Activated naive CD4-positive, alpha-beta T cell treated with anti-CD3 and anti-CD28 coated beads, Interleukin-2, amount 10 ng/mL, durations not matched to agents 7 days and 5 days (primary cell): Measurements from ENCODE around the gene RCAN1.
A peak's percentile ranks its signal among the peaks of the same experiment; 100 is the strongest.

Source experiments
- CTCF ChIA-PET: fragments of 350-600 bp; sonication (Branson Sonifier 250); formaldehyde crosslinking; loops from one replicate; lab custom pipeline; 2021; ENCODE audit warnings: antibody characterized with exemption; lab: Charles Lee
- DNase-seq: peaks from one replicate; pipeline ENCODE4 v3.0.0-alpha.2; 2020
- H3K27ac Mint-ChIP-seq: one replicate; pipeline ENCODE4 v1.8.0; 2021; ENCODE audit warnings: mild to moderate bottlenecking, moderate library complexity, mixed read lengths
- H3K27me3 Mint-ChIP-seq: one replicate; pipeline ENCODE4 v1.8.0; 2021; ENCODE audit warnings: mild to moderate bottlenecking, mixed read lengths
- H3K36me3 Mint-ChIP-seq: one replicate; pipeline ENCODE4 v1.8.0; 2021; ENCODE audit warnings: mixed read lengths
- H3K4me1 Mint-ChIP-seq: one replicate; pipeline ENCODE4 v1.8.0; 2021; ENCODE audit warnings: mixed read lengths
- H3K4me3 Mint-ChIP-seq: one replicate; pipeline ENCODE4 v1.8.0; 2021; ENCODE audit warnings: mild to moderate bottlenecking, moderate library complexity, mixed read lengths
- H3K9me3 Mint-ChIP-seq: one replicate; pipeline ENCODE4 v1.8.0; 2021; ENCODE audit warnings: mixed read lengths

Gene RCAN1

GRCh38 chr21:34614628-34615486, at the start of gene RCAN1:
Gene RCAN1 (minus strand): TSS chr21:34615113. CDS start chr21:34615011, 102 bp downstream.
- Mint-ChIP-seq H3K4me1 (peaks cover 17% of the 10 kb centered on the region), H3K27me3 (peaks cover 32% of the 10 kb centered on the region), H3K4me3 (peak within 1 kb of the TSS; percentile 80), H3K9me3 (no peaks in the 10 kb centered on the region), H3K36me3 (no peaks in the 10 kb centered on the region), H3K27ac (peak within 1 kb of the TSS; percentile 66)
- CTCF ChIA-PET = interaction anchor here (1.0 kb wide), 1 partner anchor 12 kb away, joined by 3 read pairs; no protein-coding TSS in a partner anchor
- peak; percentile 91 for DNase-seq

DNA sequence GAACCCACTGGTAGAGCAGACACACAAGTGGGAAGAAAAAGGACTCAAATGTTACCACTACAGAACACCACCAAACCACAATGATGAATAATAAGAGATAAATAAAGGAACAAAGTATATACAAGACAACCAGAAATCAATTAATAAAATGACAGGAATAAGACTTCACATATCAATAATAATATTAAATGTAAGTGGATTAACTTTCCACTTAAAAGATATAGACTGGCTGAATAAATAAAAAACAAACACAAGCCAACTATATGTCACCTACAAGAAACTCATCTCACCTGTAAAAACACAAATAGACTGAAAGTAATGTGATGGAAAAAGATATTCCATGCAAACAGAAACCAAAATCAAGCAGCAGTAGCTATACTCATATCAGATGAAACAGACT, 46.9 kb upstream of the RCAN1 start:
- Mint-ChIP-seq H3K27ac (no peak overlapping the region), H3K4me3 (no peak overlapping the region), H3K9me3 (peaks cover 18% of the 10 kb centered on the region), H3K4me1 (no peaks in the 10 kb centered on the region), H3K36me3 (no peaks in the 10 kb centered on the region), H3K27me3 (peaks cover 27% of the 10 kb centered on the region)
- CTCF ChIA-PET = no interaction called here
- DNase-seq = no peak

DNA sequence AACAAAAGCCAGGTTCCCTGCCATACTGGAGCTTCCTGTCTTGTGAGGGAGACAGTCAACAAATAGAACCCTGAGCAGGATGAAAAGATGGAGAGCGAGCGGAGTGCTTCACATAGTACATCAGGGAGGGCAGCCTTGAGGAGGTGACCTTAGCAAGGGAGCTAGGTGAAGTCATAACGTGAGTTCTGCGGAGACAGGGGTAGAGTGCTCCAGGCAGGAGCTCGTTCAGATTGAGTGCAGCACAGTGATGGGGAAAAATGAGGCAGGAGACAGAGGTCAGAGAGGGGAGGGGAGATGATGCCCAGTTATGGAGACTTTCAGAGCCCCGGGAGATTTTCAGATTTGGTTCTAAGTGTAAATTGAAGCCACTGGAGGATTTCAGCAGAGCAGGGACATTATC, 38.6 kb upstream of the RCAN1 start:
- DNase-seq = no peak
- no peaks in the 10 kb centered on the region for H3K36me3 Mint-ChIP-seq
- peaks cover 28% of the 10 kb centered on the region for H3K27me3 Mint-ChIP-seq
- H3K4me1 Mint-ChIP-seq = peaks cover 5% of the 10 kb centered on the region
- H3K9me3 Mint-ChIP-seq = no peaks in the 10 kb centered on the region
- no peak overlapping the region for H3K27ac Mint-ChIP-seq
- H3K4me3 Mint-ChIP-seq = no peak overlapping the region
- CTCF ChIA-PET = no interaction called here

DNA sequence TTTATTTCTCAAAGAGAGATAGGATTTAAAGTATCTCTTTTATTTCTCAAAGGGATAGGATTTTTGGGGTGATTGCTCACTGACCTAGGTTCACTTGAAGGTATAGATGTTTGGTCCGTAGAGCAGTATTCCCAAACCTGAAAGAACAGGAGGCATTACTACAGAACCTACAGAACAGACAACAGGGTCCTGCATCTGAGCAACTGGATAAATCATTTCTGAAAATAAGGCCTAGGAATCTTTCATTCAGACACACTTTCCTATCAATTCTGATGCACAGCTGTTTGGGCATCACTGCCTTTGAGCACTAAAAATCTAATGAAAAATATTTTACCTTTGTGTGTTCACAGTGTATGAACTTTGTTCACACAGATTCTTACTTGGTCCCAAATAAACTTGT, 36.7 kb upstream of the RCAN1 start:
- Mint-ChIP-seq H3K4me3 (no peak overlapping the region), H3K36me3 (no peaks in the 10 kb centered on the region), H3K4me1 (peaks cover 5% of the 10 kb centered on the region), H3K27me3 (peaks cover 24% of the 10 kb centered on the region), H3K27ac (no peak overlapping the region), H3K9me3 (no peaks in the 10 kb centered on the region)
- CTCF ChIA-PET = interaction anchor here (1.2 kb wide), 1 partner anchor 20 kb away, joined by 3 read pairs; no protein-coding TSS in a partner anchor
- no peak for DNase-seq

- Mint-ChIP-seq H3K4me3 (no peak overlapping the region), H3K27me3 (peaks cover 24% of the 10 kb centered on the region)
- CTCF ChIA-PET = no interaction called here
Measured at GRCh38 chr21:34650861-34651431, 36.0 kb upstream of the RCAN1 start.

DNA sequence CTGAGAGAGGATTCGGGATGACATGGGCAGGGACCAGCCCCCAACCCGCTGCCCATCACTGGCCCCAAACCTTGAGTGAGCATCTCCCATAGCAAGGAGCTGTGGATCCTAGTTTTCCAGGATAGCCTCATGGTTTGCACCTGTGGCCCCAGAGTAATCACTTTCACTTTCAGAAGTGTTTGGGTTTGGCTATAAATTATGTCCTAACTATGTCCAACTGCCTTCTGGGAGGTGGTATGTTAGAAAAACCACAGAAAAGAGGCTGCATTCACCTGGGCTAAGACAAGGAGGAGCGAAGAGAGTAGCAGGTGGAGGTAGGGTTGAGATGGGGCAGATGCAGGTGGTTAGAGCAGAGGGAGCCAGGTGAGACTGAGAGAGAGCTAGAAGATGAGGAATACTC, 34.5 kb upstream of the RCAN1 start:
- DNase-seq = no peak
- CTCF ChIA-PET = no interaction called here
- Mint-ChIP-seq H3K9me3 (no peaks in the 10 kb centered on the region), H3K4me3 (no peak overlapping the region), H3K36me3 (no peaks in the 10 kb centered on the region), H3K27ac (no peak overlapping the region), H3K4me1 (peaks cover 5% of the 10 kb centered on the region), H3K27me3 (peaks cover 18% of the 10 kb centered on the region)

More at GRCh38 chr21:34650861-34651431, 36.0 kb upstream of the RCAN1 start:
- Mint-ChIP-seq H3K9me3 (no peaks in the 10 kb centered on the region), H3K4me1 (peaks cover 5% of the 10 kb centered on the region), H3K36me3 (no peaks in the 10 kb centered on the region), H3K27ac (no peak overlapping the region)
- no peak for DNase-seq

DNA sequence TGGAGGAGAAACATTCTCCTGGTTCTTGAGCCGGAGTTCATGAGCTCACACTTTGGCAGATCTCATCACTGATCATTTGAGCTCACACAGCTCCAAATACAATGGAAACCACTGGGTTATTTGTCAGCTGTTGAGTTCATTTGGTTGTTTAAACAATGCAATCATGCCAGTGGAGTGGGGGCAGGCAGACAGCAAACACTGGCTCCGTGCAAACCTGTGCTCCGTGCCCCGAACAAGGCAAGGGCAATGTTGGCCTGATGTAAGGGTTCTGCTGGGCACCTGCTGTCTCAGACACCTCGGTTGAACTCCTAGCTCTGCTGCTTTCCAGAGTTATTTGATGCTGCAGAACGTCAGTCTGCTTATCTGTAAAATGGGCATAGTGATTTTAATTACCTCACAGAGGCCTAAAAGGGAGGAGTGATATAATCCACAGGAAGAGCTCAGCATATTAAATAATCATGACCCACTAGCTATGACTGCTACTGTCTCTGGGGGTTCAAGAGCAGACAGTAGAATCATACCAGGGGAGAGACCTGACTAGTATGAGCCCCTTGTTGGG, 33.9 kb upstream of the RCAN1 start:
- Mint-ChIP-seq H3K4me1 (peaks cover 5% of the 10 kb centered on the region), H3K27me3 (peaks cover 18% of the 10 kb centered on the region), H3K4me3 (no peak overlapping the region), H3K36me3 (no peaks in the 10 kb centered on the region), H3K9me3 (no peaks in the 10 kb centered on the region), H3K27ac (no peak overlapping the region)
- DNase-seq = no peak
- CTCF ChIA-PET = interaction anchor here (0.6 to 0.9 kb wide), 2 partner anchors 17 to 27 kb away, joined by 3 read pairs; no protein-coding TSS in a partner anchor

DNA sequence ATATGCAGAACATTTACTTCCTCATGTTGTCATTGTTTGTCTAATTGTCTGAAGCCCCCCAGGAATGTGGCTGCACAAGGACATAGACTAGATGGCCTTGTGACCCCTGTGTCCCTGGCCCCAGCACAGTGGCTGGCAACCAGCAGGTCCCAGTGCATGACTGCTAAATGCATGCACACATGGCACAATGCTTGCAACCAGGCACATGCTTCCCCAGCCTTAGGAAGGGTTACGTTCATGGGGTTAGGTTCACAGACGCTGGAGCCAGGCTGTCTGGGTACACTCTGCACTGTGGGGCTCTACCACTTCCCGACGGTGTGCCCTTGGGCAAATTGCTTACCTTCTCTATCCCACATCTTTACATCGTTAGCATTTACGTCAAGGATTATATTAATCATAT, 32.6 kb upstream of the RCAN1 start:
- CTCF ChIA-PET = no interaction called here
- DNase-seq = no peak
- peaks cover 5% of the 10 kb centered on the region for H3K4me1 Mint-ChIP-seq
- no peaks in the 10 kb centered on the region for H3K36me3 Mint-ChIP-seq
- no peak overlapping the region for H3K4me3 Mint-ChIP-seq
- H3K9me3 Mint-ChIP-seq = no peaks in the 10 kb centered on the region
- H3K27me3 Mint-ChIP-seq = peaks cover 14% of the 10 kb centered on the region
- H3K27ac Mint-ChIP-seq = no peak overlapping the region

DNA sequence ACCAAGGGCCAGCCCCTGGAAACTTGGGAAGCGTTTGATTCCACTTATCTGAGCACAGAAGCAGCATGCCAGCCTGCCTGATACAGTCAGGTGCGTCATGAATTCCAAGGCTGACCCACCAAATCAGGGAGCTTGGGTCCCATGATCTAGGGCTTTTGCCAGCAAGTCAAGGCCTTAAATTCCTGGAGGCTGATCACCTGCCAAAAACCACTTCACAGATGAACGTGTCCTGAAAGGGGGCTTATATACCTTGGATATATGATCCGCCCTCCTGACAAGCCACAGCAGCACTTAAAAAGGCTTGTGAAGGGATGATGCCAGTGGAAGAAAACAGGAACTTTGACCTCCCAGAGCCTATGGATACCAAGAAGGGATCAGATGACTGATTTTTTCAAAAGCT, 29.9 kb upstream of the RCAN1 start:
- Mint-ChIP-seq H3K4me1 (peaks cover 22% of the 10 kb centered on the region), H3K27me3 (peaks cover 12% of the 10 kb centered on the region), H3K4me3 (no peak overlapping the region), H3K27ac (no peak overlapping the region), H3K9me3 (no peaks in the 10 kb centered on the region), H3K36me3 (no peaks in the 10 kb centered on the region)
- DNase-seq = no peak
- CTCF ChIA-PET = no interaction called here

- Mint-ChIP-seq H3K36me3 (no peaks in the 10 kb centered on the region), H3K9me3 (peaks cover 2% of the 10 kb centered on the region), H3K27me3 (peaks cover 4% of the 10 kb centered on the region), H3K27ac (no peak overlapping the region), H3K4me3 (no peak overlapping the region), H3K4me1 (peaks cover 31% of the 10 kb centered on the region)
- no peak for DNase-seq
- CTCF ChIA-PET = interaction anchor here (1.0 to 1.2 kb wide), 2 partner anchors 11 to 280 kb away, joined by 3 read pairs; no protein-coding TSS in a partner anchor
Measured at GRCh38 chr21:34642211-34643075, 27.5 kb upstream of the RCAN1 start.

DNA sequence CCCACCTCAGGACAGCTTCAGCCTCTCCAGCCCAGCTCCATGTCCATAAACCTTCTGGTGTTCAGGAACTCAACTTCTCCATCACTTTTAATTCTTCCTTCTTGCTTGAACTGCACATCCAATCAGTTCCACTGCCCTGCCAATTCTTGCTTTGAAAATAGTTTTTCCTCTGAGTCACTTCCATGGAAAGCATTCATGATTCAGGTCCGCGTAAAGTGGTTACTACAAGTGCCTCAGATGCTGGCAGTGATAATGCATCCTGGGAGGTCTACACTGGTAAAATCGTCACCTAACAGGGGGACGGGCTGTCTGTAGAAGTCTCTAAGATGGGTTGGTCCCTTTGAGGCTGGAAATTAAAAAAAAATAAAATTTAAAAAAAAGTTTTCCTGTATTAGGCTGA, 25.9 kb upstream of the RCAN1 start:
- Mint-ChIP-seq H3K4me1 (peaks cover 32% of the 10 kb centered on the region), H3K36me3 (no peaks in the 10 kb centered on the region), H3K27me3 (no peaks in the 10 kb centered on the region), H3K9me3 (peaks cover 2% of the 10 kb centered on the region), H3K4me3 (peak overlapping the region; percentile 48), H3K27ac (peak overlapping the region; percentile 67)
- CTCF ChIA-PET = interaction anchor here (1.2 kb wide), 1 partner anchor 278 kb away, joined by 3 read pairs; no protein-coding TSS in a partner anchor
- no peak for DNase-seq

DNA sequence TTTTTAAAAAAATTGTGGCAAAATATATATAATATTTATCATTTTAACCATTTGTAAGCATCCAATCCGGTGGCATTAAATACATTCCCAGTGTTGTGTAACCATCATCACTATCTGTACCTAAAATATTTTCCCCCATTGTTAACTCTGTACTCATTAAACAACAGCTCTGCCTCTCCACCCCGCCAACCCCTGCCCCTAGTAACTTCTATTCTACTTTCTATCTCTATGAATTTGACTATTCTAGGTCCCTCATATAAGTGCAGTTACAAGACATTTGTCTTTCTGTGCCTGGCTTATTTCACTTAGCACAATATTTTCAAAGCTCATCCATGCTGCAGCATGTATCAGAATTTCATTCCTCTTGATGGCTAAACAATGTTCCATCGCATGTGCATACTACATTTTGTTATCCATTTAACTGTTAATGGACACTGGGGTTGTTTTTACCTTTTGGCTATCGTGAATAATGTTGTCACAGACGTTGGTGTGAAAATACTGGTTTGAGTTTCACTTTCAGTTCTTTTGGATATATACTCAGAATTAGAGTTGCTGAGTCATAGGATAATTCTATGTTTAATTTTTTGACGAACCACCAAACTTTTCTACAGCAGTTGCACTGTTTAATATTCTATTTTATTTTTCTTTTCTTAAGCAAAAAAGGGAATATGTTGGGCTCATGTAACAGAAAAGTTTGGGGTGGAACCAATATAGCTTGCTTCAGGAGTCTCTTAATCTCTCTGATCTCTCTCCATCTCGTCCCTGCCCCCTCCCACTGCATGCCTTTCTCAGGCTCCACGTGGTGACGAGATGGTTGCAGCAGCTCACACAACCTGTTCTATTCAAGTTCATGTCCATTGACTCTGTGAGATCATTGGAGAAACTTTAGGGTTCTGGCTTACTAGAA, 25.2 kb upstream of the RCAN1 start:
- Mint-ChIP-seq H3K9me3 (peaks cover 2% of the 10 kb centered on the region), H3K27me3 (no peaks in the 10 kb centered on the region), H3K4me3 (peak overlapping the region; percentile 48), H3K36me3 (no peaks in the 10 kb centered on the region), H3K27ac (peak overlapping the region; percentile 79), H3K4me1 (peaks cover 32% of the 10 kb centered on the region)
- CTCF ChIA-PET = no interaction called here
- DNase-seq = peak; percentile 58

DNA sequence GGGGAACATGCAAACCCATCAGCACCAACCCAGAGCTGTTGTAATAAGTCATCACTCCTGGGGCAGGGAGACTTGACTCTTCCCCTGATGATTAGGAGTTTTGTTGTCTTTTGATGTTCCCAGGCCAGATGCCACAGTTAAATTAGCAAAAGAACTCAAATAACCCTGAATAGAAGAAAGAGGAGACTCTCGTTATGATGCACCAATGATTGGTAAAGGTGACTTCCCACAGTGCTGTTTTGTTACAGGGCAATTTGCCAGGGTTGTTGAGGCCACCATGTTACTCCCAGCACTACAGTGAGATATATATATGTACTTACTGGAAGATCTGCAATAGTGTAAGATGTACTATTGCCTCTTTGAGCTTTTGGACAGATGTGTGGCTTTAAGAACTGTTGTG, 24.3 kb upstream of the RCAN1 start:
- H3K4me3 Mint-ChIP-seq = no peak overlapping the region
- peaks cover 2% of the 10 kb centered on the region for H3K9me3 Mint-ChIP-seq
- peak overlapping the region; percentile 28 for H3K27ac Mint-ChIP-seq
- no peaks in the 10 kb centered on the region for H3K36me3 Mint-ChIP-seq
- DNase-seq = no peak
- H3K4me1 Mint-ChIP-seq = peaks cover 32% of the 10 kb centered on the region
- peaks cover 7% of the 10 kb centered on the region for H3K27me3 Mint-ChIP-seq
- CTCF ChIA-PET = no interaction called here
